ENCODE data around the gene RSPO3.

- TF ChIP-seq ZNF8 (CRISPR knock-in tag; IDR thresholded peaks at IDR 0.05) (no peak), PATZ1 (CRISPR knock-in tag; IDR thresholded peaks at IDR 0.05; ENCODE audit: borderline replicate concordance) (no peak)
These were observed 45.6 kb downstream of the RSPO3 start for GRCh38 chr6:127164036-127164435.

All from SK-N-SH treated with all-trans-retinoic acid at 6 μM for 48 hours (cell line).